HG02840 (cell line): ENCODE results near the gene ETNK2.
"Not testable (repeated sequence)": the region's sequence is repeated elsewhere in the genome, so short reads cannot be mapped to it uniquely, and the experiment has no call there.

Source experiments
- ATAC-seq: cut with Tn5 transposase; IDR thresholded peaks from one replicate; pipeline ENCODE4 v1.9.1; 2021; ENCODE audit warnings: mild to moderate bottlenecking, moderate library complexity, moderate number of reproducible peaks; ENCODE audit not compliant: unreplicated experiment, low FRiP score

The ETNK2 gene

DNA sequence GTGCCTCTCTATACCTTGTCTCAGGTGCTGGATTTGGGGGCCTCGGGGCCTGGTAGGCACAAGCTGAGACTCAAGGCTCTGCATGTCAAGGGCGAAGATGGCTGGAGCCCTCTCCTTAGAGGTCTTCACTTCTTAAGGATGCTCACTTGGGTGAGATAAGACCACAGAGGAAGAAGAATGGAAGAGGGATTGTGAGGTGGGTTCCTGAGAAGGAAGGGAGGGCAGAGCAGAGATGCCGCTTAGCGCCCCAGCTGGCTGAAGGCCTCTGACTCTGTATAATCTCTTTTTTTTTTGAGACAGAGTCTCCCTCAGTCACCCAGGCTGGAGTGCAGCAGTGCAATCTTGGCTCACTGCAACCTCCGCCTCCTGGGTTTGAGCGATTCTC, 46.7 kb downstream of the ETNK2 start:
- ATAC-seq = no peak

DNA sequence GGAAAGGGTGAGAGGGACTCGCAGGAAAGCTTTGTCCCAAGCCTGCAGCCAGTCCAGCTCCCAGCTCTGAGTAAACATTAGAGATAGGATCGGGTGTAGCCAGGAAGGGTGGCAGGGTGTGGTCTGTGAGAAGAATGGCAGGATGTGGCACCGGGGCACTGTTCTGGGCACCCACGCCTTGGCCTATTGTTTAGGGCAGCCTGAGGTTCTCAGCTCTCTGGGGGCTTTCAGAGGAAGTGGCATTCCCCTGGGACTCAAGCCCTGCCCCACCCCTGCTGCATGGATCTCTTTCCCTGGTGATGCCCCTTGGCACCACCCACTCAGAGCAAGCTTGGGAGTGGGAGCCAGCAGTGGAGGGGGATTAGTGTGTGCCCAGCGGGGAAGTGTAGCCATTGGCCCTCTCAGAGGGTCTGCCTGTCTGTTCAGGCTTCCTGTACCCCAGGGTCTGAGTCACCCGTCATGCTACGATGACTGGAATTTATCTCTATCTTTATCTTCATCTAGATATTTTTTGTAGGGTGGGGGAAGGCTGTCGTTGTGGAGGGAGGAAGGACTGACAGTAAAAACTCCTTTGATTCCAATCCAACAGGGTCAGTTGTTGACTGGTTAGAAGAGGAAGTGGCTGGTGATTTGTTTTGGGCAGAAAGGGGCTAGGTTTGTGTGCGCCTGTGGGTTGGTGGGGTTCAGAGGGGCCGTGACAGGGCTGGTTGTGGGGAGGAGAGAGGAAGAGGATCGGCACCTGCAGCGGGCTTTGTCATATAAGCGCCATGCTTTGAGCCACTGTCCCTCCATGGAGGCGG, 47.3 kb downstream of the ETNK2 start:
- ATAC-seq = no peak

DNA sequence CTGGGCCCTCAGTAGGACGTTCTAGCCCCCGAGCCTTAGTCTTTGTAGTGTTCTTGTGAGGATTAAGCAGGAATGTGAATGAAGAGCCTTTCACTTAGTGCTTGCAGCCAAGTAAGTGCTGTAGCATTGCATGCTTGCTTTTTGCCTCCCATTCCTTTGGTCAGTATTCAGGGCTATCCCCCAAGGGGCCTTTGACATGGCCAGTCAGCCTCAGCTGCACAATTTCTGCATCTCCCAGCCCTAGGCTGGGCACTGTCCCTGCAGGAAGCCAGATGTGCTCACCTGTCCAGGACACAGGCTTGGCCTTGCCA, 48.5 kb downstream of the ETNK2 start:
- ATAC-seq = no peak

DNA sequence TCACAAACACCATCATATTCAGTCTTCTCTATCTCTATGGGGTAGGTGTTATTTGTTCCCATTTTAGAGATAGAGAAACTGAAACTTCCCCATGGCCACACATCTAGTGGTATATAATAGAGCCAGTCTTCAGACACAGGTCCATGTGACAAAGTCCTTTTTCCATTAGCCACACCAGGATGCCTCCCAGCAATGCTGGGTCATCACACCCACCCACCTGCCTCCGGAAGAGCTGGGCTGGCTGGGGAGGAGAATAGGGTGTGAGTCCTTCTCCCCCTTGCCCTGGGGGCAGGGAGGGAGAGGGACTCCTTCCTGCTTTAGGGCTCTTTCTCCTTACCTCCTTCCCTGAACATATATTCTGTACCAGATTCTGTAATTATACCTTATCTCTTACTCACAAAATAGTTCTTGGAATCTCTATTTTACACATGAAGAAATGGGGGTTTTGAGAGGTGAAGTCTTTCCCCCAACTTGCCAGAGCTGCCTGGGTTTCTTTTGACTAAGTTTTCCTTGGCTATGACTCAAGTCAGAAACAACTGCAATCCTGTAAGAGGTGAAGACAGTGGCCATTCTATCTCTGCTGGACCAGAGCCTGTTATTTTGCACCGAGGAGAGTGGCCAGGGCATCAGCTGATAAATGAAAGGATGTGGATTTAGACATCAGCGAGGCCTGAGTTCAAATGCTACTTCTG, 49.0 kb downstream of the ETNK2 start:
- no peak for ATAC-seq

DNA sequence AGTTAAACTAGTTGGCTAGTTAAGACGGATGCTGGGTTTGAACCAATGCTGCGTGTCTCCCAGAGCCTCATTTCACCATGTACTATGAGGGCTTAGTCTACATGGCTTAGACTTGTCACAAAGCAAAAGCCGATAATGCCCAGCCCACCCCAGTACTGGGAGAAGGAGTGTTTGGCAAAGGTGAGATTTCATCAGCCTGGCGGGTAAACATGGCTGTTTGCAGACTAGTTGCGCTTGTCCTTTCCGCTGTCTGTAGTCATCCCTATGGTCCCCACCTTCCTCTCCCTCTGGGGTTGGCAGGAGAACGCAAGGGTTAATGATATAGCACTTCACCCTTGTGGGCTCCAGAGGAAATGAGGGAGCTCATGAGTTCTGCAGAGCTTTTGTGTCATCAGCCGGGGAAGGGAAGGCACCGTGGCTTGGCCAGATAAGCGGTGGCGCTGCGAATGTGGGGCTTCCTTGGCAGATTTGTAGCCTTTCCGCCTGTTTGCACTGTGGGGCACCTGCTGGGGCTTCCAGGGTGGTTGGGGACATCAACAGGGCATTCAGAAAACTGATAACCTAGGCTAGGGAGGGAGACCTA, 49.7 kb downstream of the ETNK2 start:
- no peak for ATAC-seq

DNA sequence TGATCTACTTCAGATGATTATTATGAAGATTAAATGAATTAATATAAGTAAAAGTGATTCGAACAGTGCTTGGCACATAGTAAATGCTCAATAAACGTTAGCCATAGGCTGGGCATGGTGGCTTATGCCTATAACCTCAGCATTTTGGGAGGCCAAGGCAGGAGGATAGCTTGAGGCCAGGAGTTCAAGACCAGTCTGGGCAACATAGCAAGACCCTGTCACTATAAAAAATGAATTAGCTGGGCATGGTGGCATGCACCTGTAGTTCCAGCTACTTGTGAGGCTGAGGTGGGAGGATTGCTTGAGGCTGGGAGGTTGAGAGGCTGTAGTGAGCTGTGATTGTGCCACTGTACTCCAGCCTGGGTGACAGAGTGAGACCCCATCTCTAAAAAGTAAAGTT, 52.1 kb downstream of the ETNK2 start:
- not testable (repeated sequence) for ATAC-seq

DNA sequence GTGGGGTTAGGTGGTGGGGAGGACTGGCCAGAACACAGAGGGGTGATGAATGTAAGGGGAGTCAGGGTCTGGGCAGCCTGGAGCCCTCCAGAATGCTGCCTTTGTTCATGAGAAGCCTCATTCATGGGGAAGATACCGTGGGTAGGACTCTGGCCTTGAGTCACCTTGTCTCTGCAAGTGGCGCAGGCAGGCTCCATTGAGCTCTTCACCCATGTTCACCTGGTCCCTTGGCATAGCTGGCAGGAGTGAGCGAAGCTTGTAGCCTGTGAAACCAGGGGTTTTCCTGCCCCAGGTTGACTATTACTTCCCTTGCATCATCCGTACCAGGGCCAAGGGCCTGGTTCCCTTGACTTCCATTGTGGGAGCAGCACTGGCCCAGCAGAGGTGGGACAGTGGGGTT, 53.2 kb downstream of the ETNK2 start:
- no peak for ATAC-seq

DNA sequence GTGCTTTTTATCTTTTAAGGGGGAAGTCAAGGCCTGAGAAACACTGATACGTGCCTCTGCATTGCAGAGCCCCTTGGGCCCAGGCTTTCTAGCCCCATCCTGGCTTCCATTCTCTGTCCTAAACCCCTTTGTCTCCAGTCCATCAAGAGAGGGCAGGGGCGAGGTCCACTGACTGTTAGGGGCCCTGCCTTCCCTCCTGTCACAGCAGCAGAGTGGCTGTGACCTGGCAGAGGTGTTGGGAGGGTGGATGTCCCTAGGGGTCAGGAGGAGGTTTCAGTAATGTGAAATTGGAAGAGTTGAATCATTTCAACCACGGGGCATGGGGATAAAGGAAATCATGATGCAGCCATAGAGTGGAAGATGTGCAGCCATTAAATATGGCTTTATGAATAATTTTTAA, 54.9 kb downstream of the ETNK2 start:
- no peak for ATAC-seq

DNA sequence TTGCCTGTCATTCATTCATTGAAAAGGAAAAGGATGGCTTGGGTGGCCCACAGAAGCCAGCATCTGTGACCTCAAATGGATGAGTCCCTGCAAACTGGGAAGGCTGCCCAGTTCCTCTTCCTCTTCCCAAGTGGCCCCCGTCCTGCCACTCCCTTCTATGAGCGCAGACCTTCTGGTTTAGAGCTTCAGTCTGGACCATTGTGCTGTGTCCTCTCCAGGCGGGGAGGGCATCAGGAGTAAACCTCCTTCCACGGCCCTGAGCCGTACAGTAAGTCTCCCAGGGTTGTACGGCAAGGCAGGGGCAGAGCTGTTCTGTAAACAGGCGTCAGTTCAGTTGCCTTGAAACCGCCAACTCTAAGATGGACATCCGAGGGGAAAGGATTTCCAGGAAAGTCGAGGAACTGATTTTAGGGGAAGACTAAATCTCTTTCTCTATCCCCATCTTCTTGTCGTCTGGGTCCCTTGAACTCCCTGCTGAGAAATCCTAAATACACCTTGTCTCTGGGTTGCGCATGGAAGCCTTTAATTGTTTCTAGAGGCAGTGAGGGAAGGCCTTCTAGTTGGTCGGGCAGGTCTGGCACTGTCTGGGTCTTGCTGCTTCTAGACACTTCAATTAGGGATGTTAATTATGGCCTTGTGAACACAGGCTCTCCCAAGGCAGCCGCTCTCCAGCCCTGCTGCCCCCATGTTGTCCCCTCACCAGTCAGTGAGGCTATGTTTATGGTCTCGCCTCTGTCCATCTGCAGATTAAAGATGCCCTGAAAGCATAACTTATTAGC, 56.8 kb downstream of the ETNK2 start:
- no peak for ATAC-seq

DNA sequence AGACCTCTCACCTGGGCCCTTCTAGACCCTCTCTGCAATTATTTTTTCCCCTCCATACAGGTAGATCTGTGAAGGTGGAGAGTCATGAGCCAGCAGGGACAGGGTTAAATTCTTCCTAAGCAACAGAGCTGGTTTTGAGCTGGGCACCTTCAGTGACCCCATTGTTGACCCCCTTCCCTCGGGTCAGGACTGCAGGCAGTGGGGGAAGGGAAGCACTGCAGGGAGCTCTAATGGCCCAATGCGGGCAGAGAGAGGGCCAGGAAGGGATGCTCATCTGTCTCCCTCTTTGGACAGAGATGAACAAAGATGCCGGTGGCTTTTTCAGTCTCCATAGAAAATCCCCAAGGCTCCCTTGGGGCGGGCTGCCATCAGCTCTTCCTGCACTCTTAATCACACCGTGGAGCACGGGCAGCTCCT, 57.5 kb downstream of the ETNK2 start:
- no peak for ATAC-seq

DNA sequence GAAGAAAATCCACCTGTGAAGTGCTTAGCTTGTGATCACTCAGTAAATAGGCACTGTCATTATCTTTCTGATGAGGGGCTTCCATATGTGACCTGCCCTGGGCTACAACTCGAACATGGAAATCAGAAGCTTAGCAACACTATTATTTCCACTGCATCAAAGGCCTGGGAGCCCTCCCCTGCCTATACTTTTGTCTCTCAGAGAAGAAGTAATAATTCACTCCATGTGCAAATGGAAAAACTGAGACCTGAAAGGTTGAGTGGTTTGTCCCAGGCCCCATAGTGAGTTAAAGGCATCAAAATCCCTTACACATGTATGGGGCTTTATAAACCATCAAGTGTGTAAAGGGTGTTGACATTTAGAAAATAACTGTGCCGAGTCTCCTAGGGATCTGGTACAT, 58.1 kb downstream of the ETNK2 start:
- no peak for ATAC-seq

DNA sequence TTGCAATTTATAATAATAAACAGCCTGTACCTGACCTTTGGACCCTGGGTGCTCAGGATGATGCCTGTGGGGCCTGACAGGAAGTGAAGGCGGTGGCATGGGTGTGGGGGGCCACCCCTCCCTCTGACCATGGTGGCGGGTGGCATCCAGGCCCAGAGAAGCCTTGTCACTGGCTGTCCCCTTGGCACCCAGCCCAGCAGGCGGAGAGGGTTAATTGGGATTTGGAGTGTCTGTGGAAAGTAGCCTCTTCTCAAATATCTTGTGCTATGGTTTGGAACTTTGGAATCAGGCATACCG, 58.5 kb downstream of the ETNK2 start:
- ATAC-seq = no peak

DNA sequence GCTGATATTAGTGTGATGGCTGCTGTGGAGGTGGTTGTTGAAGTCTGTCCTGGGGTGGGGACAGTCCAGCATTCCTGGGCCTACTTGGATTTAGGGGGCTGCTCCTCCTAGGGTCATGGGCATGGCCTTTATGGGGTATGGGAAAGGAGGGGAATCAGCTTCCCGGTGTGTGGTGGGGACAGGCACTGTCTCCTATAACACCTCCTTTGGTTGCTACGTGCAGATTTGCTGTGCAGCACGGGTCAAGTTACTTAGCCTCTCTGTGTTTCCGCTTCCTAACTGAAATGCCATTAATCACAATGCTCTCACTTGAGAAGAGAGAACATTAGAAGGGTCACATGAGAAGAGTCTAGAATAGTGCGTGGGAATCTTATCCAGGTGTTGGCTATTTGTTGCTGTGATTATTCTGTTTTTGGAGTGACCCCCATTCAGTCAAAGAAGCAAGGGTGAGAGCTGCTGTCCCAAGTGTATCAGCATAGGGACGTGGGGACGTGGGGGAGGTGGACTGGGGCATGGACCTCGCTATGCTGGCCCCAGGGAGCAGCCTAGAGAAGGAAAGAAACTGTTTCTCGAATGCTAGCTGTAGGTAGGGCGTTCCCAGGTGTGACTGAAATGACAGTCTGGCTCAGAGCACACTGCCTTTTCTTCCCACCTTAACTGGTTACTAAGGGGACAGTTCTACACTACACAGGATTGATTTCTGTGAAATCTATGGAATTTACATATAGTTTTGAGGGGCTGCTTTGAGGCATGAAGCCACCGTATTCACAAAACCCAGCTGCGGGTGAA, 59.0 kb downstream of the ETNK2 start:
- ATAC-seq = no peak

DNA sequence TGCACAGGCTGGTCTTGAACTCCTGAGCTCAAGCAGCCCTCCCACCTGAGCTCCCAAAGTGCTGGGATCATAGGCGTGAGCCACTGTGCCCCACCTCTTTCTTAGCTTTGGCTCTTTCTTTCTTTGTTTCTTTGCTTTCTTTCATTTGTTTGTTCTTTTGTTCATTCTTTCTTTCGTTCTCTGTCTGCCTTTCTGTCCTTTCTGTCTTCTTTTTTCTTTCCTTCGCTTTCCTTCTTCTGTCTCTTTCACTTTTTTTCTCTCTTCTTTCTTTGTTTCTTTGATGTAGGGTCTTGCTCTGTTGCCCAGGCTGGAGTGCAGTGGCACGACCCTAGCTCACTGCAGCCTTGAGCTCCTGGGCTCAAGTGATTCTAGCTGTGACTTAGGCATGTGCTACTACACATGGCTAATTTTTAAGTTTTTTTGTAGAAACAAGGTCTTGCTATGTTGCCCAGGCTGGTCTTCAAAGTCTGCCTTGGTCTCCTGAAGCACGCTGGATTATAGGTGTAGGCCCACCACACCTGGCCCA, 60.0 kb downstream of the ETNK2 start:
- no peak for ATAC-seq

DNA sequence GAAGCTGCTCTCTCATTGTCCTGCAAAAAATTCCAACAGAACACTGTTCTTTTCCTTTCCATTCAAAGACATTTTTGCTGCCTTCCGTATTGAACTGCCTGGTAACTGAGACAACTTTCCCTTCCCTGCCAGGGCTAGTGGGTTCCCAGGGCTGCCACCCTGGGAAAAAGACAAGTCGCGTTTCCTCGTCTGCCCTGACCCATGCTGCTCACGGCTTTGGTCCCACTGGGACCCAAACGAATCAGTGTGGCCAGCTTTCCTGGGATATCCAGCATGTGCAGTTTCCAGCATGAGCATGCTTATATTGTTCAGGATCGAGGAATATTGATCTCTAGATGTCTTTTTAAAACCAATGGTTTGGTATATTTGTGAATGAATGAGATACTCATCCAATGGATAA, 60.8 kb downstream of the ETNK2 start:
- ATAC-seq = no peak

DNA sequence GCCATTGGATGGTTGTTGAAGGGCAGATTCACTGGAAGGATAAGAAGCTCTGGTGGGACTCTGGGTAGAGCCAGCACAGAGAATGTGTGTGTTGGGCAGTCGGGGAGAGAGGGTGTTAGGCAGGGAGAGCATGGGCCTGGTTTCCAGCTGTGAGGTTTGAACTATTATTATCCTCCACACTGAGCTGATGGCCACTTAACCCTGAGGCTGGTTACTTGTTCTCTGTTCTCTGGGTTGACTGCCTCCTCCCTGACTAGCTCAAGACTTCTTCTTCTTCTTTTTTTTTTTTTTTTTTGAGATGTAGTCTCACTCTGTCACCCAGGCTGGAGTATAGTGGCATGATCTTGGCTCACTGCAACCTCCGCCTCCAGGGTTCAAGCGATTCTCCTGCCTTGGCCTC, 61.7 kb downstream of the ETNK2 start:
- not testable (repeated sequence) for ATAC-seq

DNA sequence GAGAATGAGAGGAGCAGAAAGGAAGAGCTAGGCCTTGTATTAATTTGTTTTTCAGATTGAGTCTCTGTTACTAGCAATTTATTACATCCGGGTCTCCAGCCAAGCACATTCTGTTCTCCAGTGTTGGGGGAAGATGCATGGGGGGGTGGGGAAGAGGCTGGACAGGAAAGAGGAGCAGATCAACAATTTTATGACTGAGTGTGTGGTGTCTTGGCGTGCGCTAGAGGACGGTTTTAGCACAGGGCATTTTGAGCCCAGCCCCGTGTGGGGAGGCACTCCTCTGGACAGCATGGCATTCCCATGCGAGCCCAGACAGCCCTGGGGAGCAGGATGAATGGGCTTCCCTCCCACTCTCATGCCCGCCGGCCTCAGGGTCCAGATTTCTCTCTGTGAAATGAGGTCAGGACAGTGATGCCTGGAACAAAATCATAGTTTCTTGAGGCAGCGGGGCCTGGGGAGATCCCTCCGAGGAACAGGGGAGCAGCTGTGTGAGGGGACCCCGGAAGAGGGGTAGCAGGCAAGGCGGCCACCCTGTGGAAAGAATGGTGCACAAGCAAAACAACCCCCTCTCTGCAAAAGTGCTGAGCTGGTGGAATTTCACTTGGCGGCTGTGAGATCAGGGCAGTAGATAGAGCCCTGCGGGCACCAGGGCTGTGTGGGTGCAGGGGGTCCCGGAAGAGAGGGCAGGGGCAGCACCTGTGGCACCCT, 62.6 kb downstream of the ETNK2 start:
- no peak for ATAC-seq

DNA sequence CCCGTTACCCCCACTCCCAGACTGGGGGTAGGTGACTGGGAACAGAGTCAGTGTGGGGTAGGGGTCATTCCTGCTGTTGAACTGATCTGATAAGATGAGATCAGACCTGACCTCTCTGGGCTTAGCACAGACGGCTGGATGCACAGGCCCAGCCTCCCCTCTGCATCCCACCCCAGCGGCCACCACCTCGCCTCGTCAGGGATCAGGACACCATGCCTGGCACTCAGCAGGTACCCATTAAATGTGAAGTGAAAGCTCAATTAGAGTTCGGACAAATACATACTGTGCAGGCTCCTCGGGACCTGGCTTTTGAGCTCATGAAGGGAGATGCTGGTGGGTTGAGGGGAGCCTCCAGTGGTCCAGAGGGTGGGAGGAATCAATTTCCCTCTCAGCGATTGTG, 63.2 kb downstream of the ETNK2 start:
- ATAC-seq = no peak

DNA sequence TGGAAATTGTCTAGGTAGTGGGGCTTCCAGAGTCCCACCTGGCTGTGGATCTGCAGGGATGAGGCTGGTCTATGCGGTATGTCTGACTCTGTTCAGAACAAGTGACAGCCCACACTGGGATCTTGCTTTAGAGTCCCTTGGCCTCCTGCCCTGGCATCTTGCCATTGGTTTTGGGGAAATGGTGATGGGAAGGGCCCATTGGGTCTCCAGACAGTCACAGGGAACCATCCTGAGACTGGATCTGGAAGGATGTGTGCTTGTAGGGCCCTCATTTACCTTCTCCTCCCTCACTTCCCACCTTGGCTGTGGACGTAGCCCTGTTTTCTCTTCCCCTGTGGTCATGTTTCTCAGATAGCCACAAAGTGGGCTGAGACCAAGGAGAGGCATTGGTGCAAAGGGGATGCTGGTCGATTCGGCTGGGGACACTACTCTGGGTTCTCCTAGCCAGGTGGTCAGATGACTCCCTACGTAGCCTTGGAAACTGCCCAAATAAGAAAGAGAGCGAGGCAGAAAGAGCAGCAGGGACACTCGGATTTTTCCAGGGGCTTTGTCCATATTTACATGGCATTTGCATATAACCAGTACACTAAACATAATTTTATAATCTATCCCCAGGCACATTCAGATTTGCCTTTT, 63.8 kb downstream of the ETNK2 start:
- ATAC-seq = no peak
